ENCODE measurements around the gene XPC.

XPC gene

GRCh38 chr3:14150491-14151230, 27.7 kb downstream of the XPC start:
- Mint-ChIP-seq H3K4me1 (peaks cover 6% of the 10 kb centered on the region), H3K27me3 (no peaks in the 10 kb centered on the region), H3K27ac (peak overlapping the region; percentile 22), H3K36me3 (peaks cover 66% of the 10 kb centered on the region), H3K4me3 (no peak overlapping the region), H3K9me3 (no peaks in the 10 kb centered on the region)
- ATAC-seq = no peak

DNA sequence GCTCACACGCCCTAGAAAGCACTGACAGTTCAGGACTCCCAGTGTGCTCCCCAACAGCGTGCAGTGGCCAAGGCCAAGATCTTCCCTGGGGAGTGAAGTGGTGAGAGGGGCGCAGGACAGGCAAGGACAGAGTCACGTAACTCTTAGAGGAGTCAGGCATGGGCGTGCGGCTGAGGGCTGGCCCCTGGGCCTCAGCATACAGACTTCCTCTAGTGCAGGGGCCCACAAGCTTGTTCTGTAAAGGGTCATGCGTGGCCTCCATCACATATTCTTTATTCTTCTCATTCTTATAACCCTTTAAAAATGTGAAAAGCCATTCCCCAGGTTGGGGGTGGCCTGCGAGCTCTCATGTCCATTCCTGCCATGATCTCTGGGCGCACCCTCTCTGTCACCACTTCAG, 28.3 kb downstream of the XPC start:
- Mint-ChIP-seq H3K4me3 (no peak overlapping the region), H3K27ac (no peak overlapping the region), H3K36me3 (peaks cover 61% of the 10 kb centered on the region), H3K4me1 (peaks cover 11% of the 10 kb centered on the region), H3K9me3 (no peaks in the 10 kb centered on the region), H3K27me3 (no peaks in the 10 kb centered on the region)
- no peak for ATAC-seq

DNA sequence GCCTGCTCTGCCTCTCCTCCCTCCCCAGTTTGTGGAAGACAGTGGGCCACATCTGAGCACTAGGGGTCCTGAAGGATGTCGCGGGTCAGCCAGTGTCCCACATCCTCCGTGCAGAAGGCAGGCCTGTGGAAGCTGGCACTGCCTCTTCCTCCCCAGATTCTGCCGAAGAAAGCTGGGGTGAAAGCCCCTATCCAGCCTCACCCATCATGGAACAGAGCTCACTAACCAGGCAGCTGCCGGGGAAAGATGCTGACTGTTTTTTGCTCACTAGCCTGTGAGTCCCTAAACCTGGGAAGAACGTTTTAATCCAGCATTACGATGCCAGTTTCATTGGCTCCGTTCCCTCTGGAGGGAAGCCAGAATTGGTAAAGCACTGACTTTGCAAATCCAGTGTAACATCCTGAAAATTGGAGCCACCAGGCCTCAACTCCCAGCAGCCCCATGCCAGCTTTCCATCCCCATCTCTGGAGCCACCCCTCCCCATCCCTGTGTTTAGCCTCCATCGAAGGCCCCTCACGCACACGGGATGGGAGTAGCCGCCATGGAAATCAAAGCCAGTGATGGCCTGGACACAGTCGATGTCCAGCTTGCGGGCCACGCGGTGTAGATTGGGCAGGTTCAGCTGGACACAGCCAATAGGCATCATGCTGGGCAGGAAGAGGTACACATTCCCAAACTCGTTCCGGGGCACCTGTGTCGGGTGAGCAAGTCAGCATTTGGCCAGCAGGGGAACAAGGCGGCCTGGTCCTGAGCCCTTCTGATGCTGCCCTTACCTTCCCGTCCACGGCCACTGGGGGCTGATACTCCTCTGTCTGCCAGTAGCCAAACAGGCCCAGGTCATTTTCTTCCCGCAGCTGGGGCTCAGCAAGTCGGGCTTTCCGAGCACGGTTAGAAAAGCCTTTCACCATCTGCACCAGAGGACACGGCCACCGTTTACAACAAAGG, 30.1 kb downstream of the XPC start:
- Mint-ChIP-seq H3K36me3 (peaks cover 44% of the 10 kb centered on the region), H3K4me3 (no peak overlapping the region), H3K27ac (no peak overlapping the region), H3K9me3 (no peaks in the 10 kb centered on the region), H3K4me1 (peaks cover 23% of the 10 kb centered on the region), H3K27me3 (no peaks in the 10 kb centered on the region)
- no peak for ATAC-seq

DNA sequence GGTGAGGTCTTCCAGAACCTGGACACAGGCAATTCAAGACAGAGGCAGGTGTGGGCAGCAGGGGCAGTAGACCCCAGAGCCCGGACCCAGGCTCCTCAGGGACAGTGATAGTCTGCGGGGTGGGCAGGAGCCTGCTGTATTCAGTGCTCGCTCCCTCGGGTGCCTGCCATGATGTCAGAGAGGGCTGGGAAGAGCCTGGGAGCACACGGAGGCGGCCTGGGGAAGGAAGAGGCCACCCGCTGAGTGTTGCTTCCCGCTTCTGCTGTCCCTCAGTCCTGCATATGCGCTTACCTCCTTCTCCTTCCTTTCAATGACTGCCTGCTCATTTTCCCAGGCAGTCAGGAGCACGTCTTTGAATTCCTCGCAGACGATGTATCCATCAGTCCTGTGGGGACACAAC, 30.8 kb downstream of the XPC start:
- Mint-ChIP-seq H3K27ac (peak overlapping the region; percentile 72), H3K27me3 (no peaks in the 10 kb centered on the region), H3K4me1 (peaks cover 23% of the 10 kb centered on the region), H3K9me3 (no peaks in the 10 kb centered on the region), H3K36me3 (peaks cover 38% of the 10 kb centered on the region), H3K4me3 (no peak overlapping the region)
- ATAC-seq = no peak

- H3K27ac Mint-ChIP-seq = peak overlapping the region; percentile 72
- peaks cover 34% of the 10 kb centered on the region for H3K36me3 Mint-ChIP-seq
- H3K4me3 Mint-ChIP-seq = no peak overlapping the region
- H3K9me3 Mint-ChIP-seq = no peaks in the 10 kb centered on the region
- no peak for ATAC-seq
- H3K4me1 Mint-ChIP-seq = peaks cover 23% of the 10 kb centered on the region
- H3K27me3 Mint-ChIP-seq = no peaks in the 10 kb centered on the region
Measured at GRCh38 chr3:14147066-14147435, 31.4 kb downstream of the XPC start.

DNA sequence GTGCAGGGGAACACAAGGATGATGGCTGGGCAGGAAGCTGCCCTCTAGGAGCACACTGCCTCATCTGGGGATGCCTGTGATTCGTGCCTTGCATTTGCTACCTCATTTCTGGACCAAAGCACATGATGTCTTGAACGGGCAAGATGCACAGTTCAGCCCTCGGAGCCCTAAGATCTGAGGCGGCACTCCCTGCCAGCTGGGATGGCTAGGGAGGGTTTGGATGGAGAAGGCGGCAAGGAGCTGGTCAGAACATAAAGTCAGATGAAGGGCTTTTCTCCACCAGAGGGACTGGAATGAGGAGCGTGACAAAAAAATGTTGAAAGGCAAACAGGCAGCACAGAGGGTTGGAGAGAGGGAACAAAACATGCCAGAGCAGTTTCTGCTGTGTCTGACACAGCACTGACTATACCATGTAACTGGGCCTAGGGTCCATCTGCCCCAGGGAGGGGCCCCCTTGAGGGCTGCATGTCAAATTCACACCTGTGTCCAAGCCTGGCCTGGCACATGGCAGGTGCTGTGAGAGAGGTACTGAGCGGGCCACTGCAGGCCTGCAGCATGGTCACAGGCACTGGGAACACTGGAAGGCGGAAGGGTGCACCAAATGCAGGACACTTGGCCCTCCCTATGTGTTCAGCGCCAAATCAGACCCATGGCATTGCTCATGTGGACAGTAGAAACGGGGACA, 31.9 kb downstream of the XPC start:
- peaks cover 39% of the 10 kb centered on the region for H3K36me3 Mint-ChIP-seq
- ATAC-seq = no peak

GRCh38 chr3:14145670-14146380, 32.6 kb downstream of the XPC start:
- ATAC-seq = no peak
- Mint-ChIP-seq H3K27me3 (no peaks in the 10 kb centered on the region), H3K4me1 (peaks cover 23% of the 10 kb centered on the region), H3K9me3 (no peaks in the 10 kb centered on the region), H3K36me3 (peaks cover 38% of the 10 kb centered on the region), H3K4me3 (no peak overlapping the region), H3K27ac (peak overlapping the region; percentile 89)

More for the DNA sequence above, 31.9 kb downstream of the XPC start:
- Mint-ChIP-seq H3K4me3 (no peak overlapping the region), H3K9me3 (no peaks in the 10 kb centered on the region), H3K27ac (peak overlapping the region; percentile 89), H3K4me1 (peaks cover 23% of the 10 kb centered on the region), H3K27me3 (no peaks in the 10 kb centered on the region)

- Mint-ChIP-seq H3K4me1 (peaks cover 23% of the 10 kb centered on the region), H3K4me3 (no peak overlapping the region), H3K27ac (peak overlapping the region; percentile 89), H3K36me3 (peaks cover 32% of the 10 kb centered on the region), H3K27me3 (no peaks in the 10 kb centered on the region), H3K9me3 (no peaks in the 10 kb centered on the region)
- no peak for ATAC-seq
Measured at GRCh38 chr3:14145236-14145635, 33.2 kb downstream of the XPC start.

DNA sequence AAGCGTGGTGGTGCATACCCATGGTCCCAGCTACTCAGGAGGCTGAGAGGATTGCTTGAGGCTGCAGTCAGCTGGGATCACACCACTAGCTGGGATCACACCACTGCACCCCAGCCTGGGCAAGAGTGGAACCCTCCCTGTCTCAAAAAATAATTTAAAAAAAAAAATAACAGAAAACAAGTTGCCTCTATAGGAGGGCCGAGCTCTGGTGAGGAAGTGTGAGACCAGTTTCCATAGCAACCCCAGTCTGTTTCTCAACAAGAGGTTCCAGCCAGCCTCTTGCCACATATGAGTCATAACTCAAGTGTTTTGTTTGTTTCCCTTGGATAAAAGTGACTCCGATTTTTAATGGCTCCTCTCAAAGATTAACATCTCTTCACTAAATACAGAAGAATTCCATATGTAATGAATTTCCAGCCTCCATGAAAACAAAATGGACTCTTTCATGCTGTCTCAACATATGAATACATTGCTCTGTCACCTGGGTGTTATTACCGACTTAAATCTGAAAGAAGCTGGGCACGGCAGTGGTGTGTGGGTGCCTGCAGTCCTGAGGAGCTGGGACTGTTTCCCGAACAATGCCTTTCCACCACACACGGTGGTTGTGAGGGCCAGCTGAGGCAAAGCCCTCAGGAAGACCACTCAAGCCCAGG, 33.9 kb downstream of the XPC start:
- H3K4me1 Mint-ChIP-seq = peaks cover 23% of the 10 kb centered on the region
- H3K27me3 Mint-ChIP-seq = no peaks in the 10 kb centered on the region
- peaks cover 33% of the 10 kb centered on the region for H3K36me3 Mint-ChIP-seq
- no peaks in the 10 kb centered on the region for H3K9me3 Mint-ChIP-seq
- peak overlapping the region; percentile 41 for H3K4me3 Mint-ChIP-seq
- peak; percentile 94 for ATAC-seq
- H3K27ac Mint-ChIP-seq = peak overlapping the region; percentile 89

GRCh38 chr3:14143271-14144225, 34.9 kb downstream of the XPC start:
- Mint-ChIP-seq H3K4me1 (peaks cover 23% of the 10 kb centered on the region), H3K27ac (peak overlapping the region; percentile 89), H3K36me3 (peaks cover 38% of the 10 kb centered on the region)

GRCh38 chr3:14142567-14143270, 35.7 kb downstream of the XPC start:
- Mint-ChIP-seq H3K4me1 (peaks cover 23% of the 10 kb centered on the region), H3K36me3 (peaks cover 43% of the 10 kb centered on the region), H3K9me3 (no peaks in the 10 kb centered on the region)

More at GRCh38 chr3:14143271-14144225, 34.9 kb downstream of the XPC start:
- no peaks in the 10 kb centered on the region for H3K27me3 Mint-ChIP-seq
- ATAC-seq = no peak
- H3K9me3 Mint-ChIP-seq = no peaks in the 10 kb centered on the region
- no peak overlapping the region for H3K4me3 Mint-ChIP-seq

GRCh38 chr3:14141602-14142341, 36.6 kb downstream of the XPC start:
- Mint-ChIP-seq H3K9me3 (no peaks in the 10 kb centered on the region), H3K36me3 (peaks cover 35% of the 10 kb centered on the region), H3K27me3 (no peaks in the 10 kb centered on the region), H3K4me1 (peaks cover 23% of the 10 kb centered on the region), H3K4me3 (no peak overlapping the region), H3K27ac (peak overlapping the region; percentile 77)
- ATAC-seq = no peak

More at GRCh38 chr3:14142567-14143270, 35.7 kb downstream of the XPC start:
- H3K27ac Mint-ChIP-seq = peak overlapping the region; percentile 77
- H3K27me3 Mint-ChIP-seq = no peaks in the 10 kb centered on the region
- H3K4me3 Mint-ChIP-seq = no peak overlapping the region
- no peak for ATAC-seq
